Body of pancreas (tissue), 4 donors: ENCODE data around the gene CAPN12. TPM values are rescaled to one million over a fixed set of nuclear protein-coding genes. Genes with fewer than 3 reads are reported as not detected.

ENCODE experiments used
- ATAC-seq: fragments of 150-250 bp; one replicate; pipeline ENCODE4 v1.9.1; 2016
- DNase-seq, 4 donors: peaks; one replicate each; pipeline ENCODE4 v3.0.0-alpha.2; 2019
- H3K27ac ChIP-seq, 4 donors: fragments of 200-600 bp; sonication (generic); 1 replicate in 3 of 4; 2 replicates in 1 of 4; pipeline versions ENCODE4 v1.5.1 to v1.6.1; 2016 to 2019; ENCODE audit warnings: mild to moderate bottlenecking in 1 of 4, mixed read lengths in 1 of 4, moderate library complexity in 1 of 4
- H3K27me3 ChIP-seq, 2 donors: fragments of 200-600 bp; sonication (generic); one replicate each; pipeline ENCODE4 v1.6.0; 2016; ENCODE audit warnings: mild to moderate bottlenecking in 1 of 2
- H3K36me3 ChIP-seq, 2 donors: fragments of 200-600 bp; sonication (generic); replicated peaks in 1 of 2; 2 replicates each; pipeline ENCODE4 v1.5.1; 2016; ENCODE audit warnings: low read depth in 2 of 2; ENCODE audit not compliant: insufficient read depth in 1 of 2
- H3K4me1 ChIP-seq: fragments of 200-600 bp; sonication (generic); one replicate; pipeline ENCODE4 v1.6.0; 2016
- H3K4me3 ChIP-seq, 2 donors: fragments of 200-600 bp; sonication (generic); 1 replicate in 1 of 2; 2 replicates in 1 of 2; pipeline ENCODE4 v1.5.1; 2016 to 2019
- H3K9me3 ChIP-seq, 3 donors: fragments of 200-600 bp; sonication (generic); 1 replicate in 2 of 3; 2 replicates in 1 of 3; pipeline ENCODE4 v1.5.1; 2016
- POLR2A ChIP-seq, 3 donors: fragments of 450-650 bp; IDR thresholded peaks; one replicate each; pipeline ENCODE4 v1.6.1; 2016; ENCODE audit warnings: antibody characterized with exemption in 3 of 3, mild to moderate bottlenecking in 2 of 3
- WGBS, 2 donors: methylation state at CpG; one replicate each; pipeline ENCODE4 v1.1.5; 2017; 5-methylcytosine and 5-hydroxymethylcytosine counted together
- intact Hi-C: fragments of 100-400 bp; cut with DNase I; formaldehyde crosslinking; loops from one replicate; pipeline ENCODE4 v1.15.1; 2023
- total RNA-seq, 2 donors: library from RNA; depleted of rRNA; stranded (reverse); fragments of >200 nt; gene quantifications; one replicate each; pipeline ENCODE4 v1.1.0, GENCODE V29; 2016
- TF ChIP-seq, protein P1 (sequence below), 7 experiments: fragments of 450-650 bp in 4 of 7; fragments of 200-600 bp in 3 of 7; sonication (generic) in 3 of 7; IDR thresholded peaks; one replicate each; pipeline ENCODE4 v1.5.1; 2016 to 2019; ENCODE audit warnings: antibody characterized with exemption in 7 of 7

Gene CAPN12
- total RNA-seq, 2 donors from 2014 or later = 9.9 to 11.4 TPM

DNA sequence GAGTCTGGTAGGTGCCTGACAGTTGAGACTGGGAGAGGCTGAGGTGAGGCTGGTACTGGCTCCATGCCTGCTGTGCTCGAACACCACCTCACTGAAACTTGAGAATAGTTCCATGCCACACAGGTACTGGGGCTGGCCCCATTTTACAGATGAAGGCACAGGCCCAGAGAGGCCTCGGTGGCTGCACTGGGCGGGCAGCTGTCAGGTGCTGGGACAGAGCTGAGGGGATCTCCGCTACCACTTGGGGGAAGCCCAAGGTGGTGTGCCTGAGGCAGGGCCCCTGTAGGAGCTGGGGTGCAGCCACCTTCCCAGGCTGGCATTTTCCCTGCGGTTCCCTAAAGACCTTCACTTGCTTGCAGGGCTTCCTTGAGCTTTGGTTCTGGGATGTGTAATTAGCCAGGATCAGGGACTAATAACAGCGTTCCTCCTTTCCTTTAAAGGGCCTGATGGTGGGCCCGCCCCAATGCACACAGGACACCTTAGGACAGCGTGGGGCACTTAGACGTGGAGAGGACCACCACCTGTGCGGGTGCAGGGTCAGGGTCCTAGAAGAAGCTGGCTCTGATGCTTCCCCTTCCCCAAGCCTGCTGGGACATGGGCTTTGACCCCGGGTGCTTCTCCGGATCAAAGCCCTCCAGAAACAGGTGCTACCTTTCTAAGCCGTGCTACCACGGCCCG is 23.6 kb downstream of the CAPN12 start:
- intact Hi-C loops = no loop called here
- Histone ChIP-seq H3K27me3 (no peaks in the 10 kb centered on the region), H3K4me1 (peaks cover 40% of the 10 kb centered on the region), H3K36me3 (peaks cover 17 to 57% of the 10 kb centered on the region in 2 donors), H3K9me3 (no peaks in the 10 kb centered on the region), H3K27ac (peak overlapping the region in 3 of 4 donors; percentile 63 to 71 (median 69)), H3K4me3 (no peak overlapping the region)
- no peak for TF ChIP-seq POLR2A (IDR thresholded peaks at IDR 0.05)
- TF ChIP-seq, protein P1, sequence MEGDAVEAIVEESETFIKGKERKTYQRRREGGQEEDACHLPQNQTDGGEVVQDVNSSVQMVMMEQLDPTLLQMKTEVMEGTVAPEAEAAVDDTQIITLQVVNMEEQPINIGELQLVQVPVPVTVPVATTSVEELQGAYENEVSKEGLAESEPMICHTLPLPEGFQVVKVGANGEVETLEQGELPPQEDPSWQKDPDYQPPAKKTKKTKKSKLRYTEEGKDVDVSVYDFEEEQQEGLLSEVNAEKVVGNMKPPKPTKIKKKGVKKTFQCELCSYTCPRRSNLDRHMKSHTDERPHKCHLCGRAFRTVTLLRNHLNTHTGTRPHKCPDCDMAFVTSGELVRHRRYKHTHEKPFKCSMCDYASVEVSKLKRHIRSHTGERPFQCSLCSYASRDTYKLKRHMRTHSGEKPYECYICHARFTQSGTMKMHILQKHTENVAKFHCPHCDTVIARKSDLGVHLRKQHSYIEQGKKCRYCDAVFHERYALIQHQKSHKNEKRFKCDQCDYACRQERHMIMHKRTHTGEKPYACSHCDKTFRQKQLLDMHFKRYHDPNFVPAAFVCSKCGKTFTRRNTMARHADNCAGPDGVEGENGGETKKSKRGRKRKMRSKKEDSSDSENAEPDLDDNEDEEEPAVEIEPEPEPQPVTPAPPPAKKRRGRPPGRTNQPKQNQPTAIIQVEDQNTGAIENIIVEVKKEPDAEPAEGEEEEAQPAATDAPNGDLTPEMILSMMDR (IDR thresholded peaks at IDR 0.05) = no peak
- DNase-seq (no peak), ATAC-seq (no peak)
- 90 to 100% methylated on average over 8 to 15 of the region's 15 CpGs for whole genome bisulfite sequencing, 2 donors

DNA sequence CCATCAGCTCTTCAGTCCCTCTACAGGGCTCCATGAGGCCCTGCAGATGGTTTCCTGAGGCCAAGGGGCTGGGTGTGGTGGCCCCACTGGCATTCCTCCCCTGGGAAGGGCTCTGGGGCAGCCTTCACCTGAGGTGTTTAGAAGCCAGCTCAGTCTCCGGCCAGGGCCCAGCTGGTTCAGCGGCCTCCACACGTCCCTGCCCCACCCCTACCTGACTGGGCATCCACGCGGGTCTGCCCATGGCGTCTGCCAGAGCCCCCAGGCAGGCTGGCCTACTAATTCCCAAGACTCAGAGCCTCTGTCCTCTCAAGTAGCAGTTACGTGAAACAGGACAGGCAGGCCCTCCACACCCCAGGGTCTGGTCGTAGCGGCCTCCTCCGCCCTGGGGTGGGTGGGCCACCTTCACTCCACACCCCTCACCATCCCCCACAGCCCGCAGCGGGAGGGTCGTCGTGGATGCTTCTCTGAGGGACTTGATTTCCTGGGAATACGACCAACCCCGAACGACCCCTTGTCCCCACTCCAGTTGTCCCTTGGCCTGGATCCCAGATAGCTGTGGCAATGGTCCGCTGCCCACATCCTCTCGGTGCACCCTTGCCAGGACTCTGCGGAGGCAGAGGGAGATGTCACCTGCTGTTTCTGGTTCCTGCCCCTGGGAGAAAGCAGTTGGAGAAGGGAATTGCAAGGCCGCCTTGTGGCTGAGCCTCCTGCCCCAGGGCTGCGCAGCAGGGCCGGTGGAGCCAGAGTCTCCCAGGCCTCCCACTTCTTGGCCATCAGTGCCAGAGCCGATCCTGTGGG is 24.3 kb downstream of the CAPN12 start:
- TF ChIP-seq, protein P1 (IDR thresholded peaks at IDR 0.05) = no peak
- TF ChIP-seq POLR2A (IDR thresholded peaks at IDR 0.05) = no peak
- WGBS, 2 donors = 74% methylated on average over 23 of the region's 24 CpGs; no CpG with 5 or more reads in 1 of the 2 donors
- DNase-seq (no peak), ATAC-seq (no peak)
- Histone ChIP-seq H3K27me3 (no peaks in the 10 kb centered on the region), H3K27ac (peak overlapping the region in 3 of 4 donors; percentile 56 to 71 (median 69)), H3K36me3 (peaks cover 11 to 51% of the 10 kb centered on the region in 2 donors), H3K4me1 (peaks cover 48% of the 10 kb centered on the region), H3K4me3 (no peak overlapping the region), H3K9me3 (no peaks in the 10 kb centered on the region)
- intact Hi-C loops = no loop called here

DNA sequence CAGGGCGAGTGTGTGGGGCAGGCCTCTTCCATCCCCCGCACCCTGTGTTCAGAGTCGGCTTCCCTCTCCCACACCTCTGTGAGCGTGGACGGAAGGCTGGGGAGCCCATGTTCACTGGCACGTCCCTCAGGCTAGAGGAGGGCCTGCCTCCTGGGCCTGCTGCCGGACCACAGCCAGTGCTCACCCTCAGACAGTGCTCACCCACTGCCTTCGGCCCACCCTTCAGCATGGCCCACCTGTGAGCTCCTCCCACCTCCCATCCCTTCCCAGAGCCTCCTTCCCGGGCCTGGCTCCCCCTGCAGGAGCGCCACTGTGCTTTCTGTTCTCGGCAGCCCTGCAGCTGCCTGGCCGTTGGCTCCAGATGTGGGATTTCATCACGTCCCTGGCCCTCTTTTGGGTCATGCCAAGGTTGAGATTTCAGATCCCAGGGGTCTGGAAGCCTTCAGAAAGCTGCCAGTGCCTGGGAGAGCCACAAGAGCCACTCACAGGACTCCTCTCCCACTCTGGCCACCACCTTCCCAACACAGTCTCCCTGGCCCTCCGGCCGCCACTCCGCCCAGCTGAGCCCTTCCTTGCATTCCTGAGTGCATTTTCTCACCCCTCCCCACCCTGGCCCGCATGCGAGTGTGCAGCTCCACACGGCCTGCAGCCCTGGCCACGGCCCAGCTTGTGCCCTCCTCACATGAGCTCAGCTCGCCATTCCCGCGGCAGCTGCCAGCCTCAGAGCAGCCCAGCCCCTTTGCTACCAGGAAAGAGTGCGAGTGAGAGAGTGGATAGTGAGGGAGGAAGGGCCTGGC is 25.3 kb downstream of the CAPN12 start:
- WGBS, 2 donors = 69 to 77% methylated on average over 23 of the region's 24 CpGs
- no peaks in the 10 kb centered on the region for H3K9me3 ChIP-seq
- TF ChIP-seq, protein P1 (IDR thresholded peaks at IDR 0.05) = peak in 1 of 7 experiments; percentile 6
- TF ChIP-seq POLR2A (IDR thresholded peaks at IDR 0.05) = peak in 1 of 3 donors; percentile 25
- intact Hi-C loops = no loop called here
- H3K27ac ChIP-seq = peak overlapping the region in 3 of 4 donors; percentile 56 to 71 (median 69)
- DNase-seq (peak; percentile 52 to 71 (median 64)), ATAC-seq (peak; percentile 61)
- peaks cover 6 to 41% of the 10 kb centered on the region in 2 donors for H3K36me3 ChIP-seq
- no peak overlapping the region for H3K4me3 ChIP-seq
- H3K27me3 ChIP-seq = no peaks in the 10 kb centered on the region
- H3K4me1 ChIP-seq = peaks cover 58% of the 10 kb centered on the region

DNA sequence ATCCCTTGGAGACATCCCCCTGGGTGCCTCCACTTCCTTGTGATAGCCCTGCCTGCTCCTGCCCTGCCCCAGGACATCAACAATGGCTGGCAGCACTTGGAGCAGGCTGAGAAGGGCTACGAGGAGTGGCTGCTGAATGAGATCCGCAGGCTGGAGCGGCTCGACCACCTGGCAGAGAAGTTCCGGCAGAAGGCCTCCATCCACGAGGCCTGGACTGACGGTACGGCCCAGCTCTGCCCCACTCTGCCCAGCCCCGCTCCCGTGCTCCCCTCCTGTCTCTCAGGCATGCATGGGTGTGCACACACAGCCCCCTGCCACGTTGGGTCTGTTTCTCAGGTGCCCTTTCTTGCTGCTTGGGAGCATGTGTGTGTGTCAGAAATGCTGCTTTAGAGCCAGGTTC is 26.4 kb downstream of the CAPN12 start:
- 82 to 91% methylated on average over 4 to 11 of the region's 11 CpGs for whole genome bisulfite sequencing, 2 donors
- intact Hi-C loops = no loop called here
- no peak overlapping the region for H3K4me3 ChIP-seq
- H3K36me3 ChIP-seq = peaks cover 6 to 35% of the 10 kb centered on the region in 2 donors
- peaks cover 69% of the 10 kb centered on the region for H3K4me1 ChIP-seq
- TF ChIP-seq, protein P1 (IDR thresholded peaks at IDR 0.05) = no peak
- no peak for TF ChIP-seq POLR2A (IDR thresholded peaks at IDR 0.05)
- peak overlapping the region in 2 of 4 donors; percentile 69 to 71 for H3K27ac ChIP-seq
- DNase-seq = no peak
- no peaks in the 10 kb centered on the region for H3K27me3 ChIP-seq
- no peaks in the 10 kb centered on the region for H3K9me3 ChIP-seq
- ATAC-seq = no peak
